ENCODE data around the gene ATAD3A.
A peak's percentile ranks its signal among the peaks of the same experiment; 100 is the strongest.

Gene ATAD3A

GRCh38 chr1:1537626-1538250 is 25.8 kb downstream of the ATAD3A start:
- H3K4me1 Mint-ChIP-seq (ENCODE audit: low read depth), result no peaks in the 10 kb centered on the region
- H3K4me3 Mint-ChIP-seq, result no peak overlapping the region
- H3K27me3 Mint-ChIP-seq (ENCODE audit: low read depth), result no peaks in the 10 kb centered on the region
- H3K36me3 Mint-ChIP-seq (ENCODE audit: low read depth), result peaks cover 7% of the 10 kb centered on the region
- H3K27ac Mint-ChIP-seq, result no peak overlapping the region
- no peaks in the 10 kb centered on the region for H3K9me3 Mint-ChIP-seq

GRCh38 chr1:1538334-1538733 is 26.4 kb downstream of the ATAD3A start:
- no peaks in the 10 kb centered on the region for H3K4me1 Mint-ChIP-seq (ENCODE audit: low read depth)
- H3K36me3 Mint-ChIP-seq (ENCODE audit: low read depth), result peaks cover 7% of the 10 kb centered on the region
- no peaks in the 10 kb centered on the region for H3K9me3 Mint-ChIP-seq
- no peaks in the 10 kb centered on the region for H3K27me3 Mint-ChIP-seq (ENCODE audit: low read depth)
- no peak overlapping the region for H3K27ac Mint-ChIP-seq
- H3K4me3 Mint-ChIP-seq, result peak overlapping the region; percentile 14

- Mint-ChIP-seq H3K36me3 (ENCODE audit: low read depth) (peaks cover 7% of the 10 kb centered on the region), H3K4me1 (ENCODE audit: low read depth) (no peaks in the 10 kb centered on the region), H3K27ac (no peak overlapping the region), H3K9me3 (no peaks in the 10 kb centered on the region), H3K27me3 (ENCODE audit: low read depth) (no peaks in the 10 kb centered on the region), H3K4me3 (no peak overlapping the region)
Measured at GRCh38 chr1:1538989-1539309, 27.0 kb downstream of the ATAD3A start.

GRCh38 chr1:1539310-1540089 is 27.5 kb downstream of the ATAD3A start:
- Mint-ChIP-seq H3K9me3 (no peaks in the 10 kb centered on the region), H3K4me1 (ENCODE audit: low read depth) (no peaks in the 10 kb centered on the region), H3K27me3 (ENCODE audit: low read depth) (no peaks in the 10 kb centered on the region), H3K36me3 (ENCODE audit: low read depth) (peaks cover 7% of the 10 kb centered on the region), H3K4me3 (no peak overlapping the region), H3K27ac (no peak overlapping the region)

DNA sequence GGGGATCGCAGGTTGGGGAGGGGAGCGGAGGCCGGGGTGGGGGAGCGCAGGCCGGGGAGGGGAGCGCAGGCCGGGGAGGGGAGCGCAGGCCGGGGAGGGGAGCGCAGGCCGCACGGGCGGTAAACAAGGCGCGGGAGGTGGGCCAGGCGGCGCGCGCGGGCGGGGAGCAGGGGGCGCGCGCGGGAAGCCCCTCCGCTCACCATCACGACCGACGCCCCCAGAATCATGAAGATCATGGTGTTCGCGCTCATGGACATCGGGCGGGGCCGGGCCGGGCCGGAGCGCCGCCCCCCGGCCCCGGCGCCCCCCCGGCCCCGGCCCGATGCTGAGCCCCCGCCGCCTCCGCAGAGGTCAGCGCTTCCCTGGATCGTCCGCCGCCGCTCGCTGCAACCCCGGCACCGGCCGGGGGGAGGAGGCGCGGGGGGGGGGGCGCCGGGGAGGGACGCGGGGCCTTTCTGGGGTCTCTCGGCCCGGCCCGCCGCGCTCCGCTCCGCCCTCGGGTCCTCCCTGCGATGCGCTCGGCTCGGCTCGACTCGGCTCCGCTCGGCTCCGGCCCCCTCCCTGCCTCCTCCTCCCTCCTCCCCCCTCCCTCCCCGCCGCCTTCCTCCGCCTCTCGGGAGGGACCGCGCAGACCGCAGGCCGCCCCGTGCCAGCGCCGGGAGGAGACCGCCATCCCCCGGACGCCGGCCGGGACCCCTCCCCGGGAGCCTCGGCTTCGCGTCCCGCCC is 28.3 kb downstream of the ATAD3A start, which contains the start of gene TMEM240:
TSS of gene TMEM240 (minus strand) at position 535 of the 728 bp plus-strand sequence. CDS start at position 257, 278 bp downstream.
- H3K9me3 Mint-ChIP-seq, result no peaks in the 10 kb centered on the region
- H3K36me3 Mint-ChIP-seq (ENCODE audit: low read depth), result peaks cover 9% of the 10 kb centered on the region
- no peak within 1 kb of the TSS for H3K4me3 Mint-ChIP-seq
- no peaks in the 10 kb centered on the region for H3K27me3 Mint-ChIP-seq (ENCODE audit: low read depth)
- H3K27ac Mint-ChIP-seq, result no peak within 1 kb of the TSS
- H3K4me1 Mint-ChIP-seq (ENCODE audit: low read depth), result no peaks in the 10 kb centered on the region

DNA sequence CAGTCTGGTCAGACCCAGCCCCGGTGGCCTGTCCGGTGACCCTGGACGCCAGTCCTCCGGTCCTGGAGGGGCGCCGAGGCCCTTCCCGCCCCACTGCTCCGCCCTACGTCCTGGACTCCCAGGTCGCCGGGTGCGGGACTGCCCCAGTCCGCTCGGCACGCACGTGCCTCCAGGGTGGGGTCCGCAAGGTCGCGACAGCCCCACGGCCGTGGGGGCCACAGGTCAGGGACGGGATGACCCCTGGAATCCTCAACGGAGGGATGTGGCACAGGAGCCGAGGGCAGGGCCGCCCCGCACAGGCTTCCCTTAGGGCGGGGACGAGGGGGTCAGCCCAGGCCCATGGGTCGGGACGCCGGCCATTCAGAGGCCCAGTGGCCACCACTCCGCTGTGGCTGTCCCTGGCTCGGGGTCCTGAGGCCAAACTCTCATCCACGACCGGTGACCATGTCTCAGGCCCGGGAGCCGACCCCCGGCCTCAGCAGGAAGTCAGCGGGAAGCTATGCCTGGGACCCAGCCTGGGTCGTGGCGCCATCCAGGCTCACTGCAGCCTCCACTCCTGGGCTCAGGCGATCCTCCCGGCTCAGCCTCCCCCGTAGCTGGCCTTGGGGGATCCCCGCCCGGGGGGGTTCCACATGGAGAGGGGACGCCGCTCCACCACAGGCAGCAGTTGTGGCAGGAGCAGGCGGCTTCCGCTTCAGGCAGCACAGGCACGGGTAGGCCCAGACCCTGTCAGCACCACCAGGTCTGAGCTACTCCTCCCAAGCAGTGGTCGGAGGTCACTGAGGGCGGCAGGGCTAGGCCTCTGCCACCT is 29.1 kb downstream of the ATAD3A start:
- H3K36me3 Mint-ChIP-seq (ENCODE audit: low read depth), result peaks cover 11% of the 10 kb centered on the region
- no peaks in the 10 kb centered on the region for H3K4me1 Mint-ChIP-seq (ENCODE audit: low read depth)
- no peak overlapping the region for H3K4me3 Mint-ChIP-seq
- no peaks in the 10 kb centered on the region for H3K27me3 Mint-ChIP-seq (ENCODE audit: low read depth)
- no peaks in the 10 kb centered on the region for H3K9me3 Mint-ChIP-seq
- no peak overlapping the region for H3K27ac Mint-ChIP-seq

DNA sequence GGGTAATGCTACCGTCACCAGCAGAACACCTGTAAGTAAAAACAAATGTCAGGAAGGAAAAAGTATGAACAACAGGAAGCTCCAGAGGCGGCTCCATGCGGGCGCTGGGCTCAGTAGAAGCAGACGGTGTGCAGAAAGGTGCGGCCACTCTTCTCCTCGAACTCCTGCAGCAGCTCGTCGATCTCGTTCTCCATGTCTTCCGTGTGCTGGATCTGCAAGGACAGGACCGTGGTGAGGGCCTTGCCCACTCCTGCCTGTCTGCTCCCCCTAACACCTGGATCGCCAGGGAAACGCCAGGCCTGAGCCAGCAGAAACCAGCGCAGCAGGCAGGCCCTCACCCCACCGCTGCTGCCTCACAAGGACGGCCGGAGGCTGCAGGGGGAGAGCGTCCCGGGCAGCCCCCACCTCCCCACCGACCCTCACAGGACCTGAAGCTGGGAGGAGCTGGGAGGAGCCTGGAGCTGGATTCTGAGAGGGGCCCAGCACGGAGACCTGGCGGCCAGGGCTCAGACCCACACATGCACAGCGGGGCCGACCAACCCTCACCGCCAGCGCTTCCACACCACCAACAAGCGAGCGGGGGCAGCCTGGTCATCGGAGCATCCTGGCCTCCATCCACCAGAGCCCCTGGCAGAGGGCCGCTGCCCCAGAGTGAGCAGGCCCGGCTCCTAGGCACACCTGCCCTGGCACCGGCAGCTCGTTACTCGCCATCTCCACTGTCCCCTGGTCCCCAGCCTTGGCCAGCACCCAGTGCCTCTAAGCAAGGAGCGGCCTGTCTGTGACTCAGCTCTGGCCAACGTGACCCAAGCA is 30.2 kb downstream of the ATAD3A start:
- H3K27me3 Mint-ChIP-seq (ENCODE audit: low read depth), result no peaks in the 10 kb centered on the region
- H3K4me3 Mint-ChIP-seq, result no peak overlapping the region
- peaks cover 11% of the 10 kb centered on the region for H3K36me3 Mint-ChIP-seq (ENCODE audit: low read depth)
- no peak overlapping the region for H3K27ac Mint-ChIP-seq
- no peaks in the 10 kb centered on the region for H3K4me1 Mint-ChIP-seq (ENCODE audit: low read depth)
- H3K9me3 Mint-ChIP-seq, result no peaks in the 10 kb centered on the region

GRCh38 chr1:1542766-1543705 is 31.1 kb downstream of the ATAD3A start:
- H3K36me3 Mint-ChIP-seq (ENCODE audit: low read depth), result peaks cover 11% of the 10 kb centered on the region
- no peak overlapping the region for H3K4me3 Mint-ChIP-seq
- no peak overlapping the region for H3K27ac Mint-ChIP-seq
- no peaks in the 10 kb centered on the region for H3K4me1 Mint-ChIP-seq (ENCODE audit: low read depth)
- no peaks in the 10 kb centered on the region for H3K27me3 Mint-ChIP-seq (ENCODE audit: low read depth)
- H3K9me3 Mint-ChIP-seq, result no peaks in the 10 kb centered on the region

- H3K9me3 Mint-ChIP-seq, result no peaks in the 10 kb centered on the region
- H3K4me1 Mint-ChIP-seq (ENCODE audit: low read depth), result no peaks in the 10 kb centered on the region
- no peak overlapping the region for H3K27ac Mint-ChIP-seq
- H3K27me3 Mint-ChIP-seq (ENCODE audit: low read depth), result no peaks in the 10 kb centered on the region
- H3K36me3 Mint-ChIP-seq (ENCODE audit: low read depth), result peaks cover 11% of the 10 kb centered on the region
- H3K4me3 Mint-ChIP-seq, result no peak overlapping the region
Measured at GRCh38 chr1:1543706-1544099, 31.7 kb downstream of the ATAD3A start.

DNA sequence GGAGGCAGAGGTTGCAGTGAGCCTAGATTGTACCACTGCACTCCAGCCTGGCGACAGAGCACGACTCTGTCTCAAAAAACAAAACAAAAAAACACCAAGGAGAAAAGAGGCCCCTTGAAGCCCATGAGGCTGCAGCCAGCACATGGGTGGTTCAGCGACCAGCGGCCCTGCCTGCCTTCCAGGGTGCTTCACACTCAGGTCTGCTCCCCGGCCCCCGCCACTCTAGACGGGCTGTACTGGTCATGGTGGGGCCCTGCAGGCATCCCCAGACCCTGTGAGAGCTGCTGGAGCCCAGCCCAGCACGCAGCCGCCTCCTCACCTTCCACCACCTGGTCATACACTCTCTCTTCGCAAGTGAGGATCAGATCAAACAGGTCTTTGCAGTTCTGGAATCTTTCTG is 32.6 kb downstream of the ATAD3A start:
- Mint-ChIP-seq H3K27me3 (ENCODE audit: low read depth) (no peaks in the 10 kb centered on the region), H3K9me3 (no peaks in the 10 kb centered on the region), H3K27ac (no peak overlapping the region), H3K4me3 (no peak overlapping the region), H3K36me3 (ENCODE audit: low read depth) (peaks cover 11% of the 10 kb centered on the region), H3K4me1 (ENCODE audit: low read depth) (no peaks in the 10 kb centered on the region)

GRCh38 chr1:1545946-1546737 is 34.2 kb downstream of the ATAD3A start:
- Mint-ChIP-seq H3K27me3 (ENCODE audit: low read depth) (no peaks in the 10 kb centered on the region), H3K27ac (no peak overlapping the region), H3K9me3 (no peaks in the 10 kb centered on the region), H3K36me3 (ENCODE audit: low read depth) (peaks cover 11% of the 10 kb centered on the region), H3K4me3 (no peak overlapping the region), H3K4me1 (ENCODE audit: low read depth) (no peaks in the 10 kb centered on the region)

DNA sequence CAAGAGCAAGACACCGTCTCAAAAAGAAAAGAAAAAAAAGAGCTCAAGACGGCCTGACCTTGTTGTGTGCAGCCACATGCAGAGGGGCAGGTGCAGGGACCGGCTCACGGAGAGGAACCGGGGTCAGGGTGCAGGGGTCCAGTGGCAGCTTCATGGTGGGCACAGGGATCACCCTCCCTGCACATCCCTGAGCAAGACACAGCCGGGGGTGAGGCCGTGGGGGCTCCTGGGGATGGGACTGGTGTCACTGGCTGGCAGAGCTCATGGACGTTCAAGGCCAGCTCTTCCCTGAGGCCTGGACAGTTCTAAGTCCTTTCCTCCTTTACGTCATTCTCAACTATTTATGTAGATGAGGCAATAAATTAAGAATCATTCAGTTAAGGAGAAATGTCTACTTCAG is 35.0 kb downstream of the ATAD3A start:
- H3K4me3 Mint-ChIP-seq, result no peak overlapping the region
- H3K27ac Mint-ChIP-seq, result no peak overlapping the region
- H3K4me1 Mint-ChIP-seq (ENCODE audit: low read depth), result no peaks in the 10 kb centered on the region
- no peaks in the 10 kb centered on the region for H3K9me3 Mint-ChIP-seq
- H3K36me3 Mint-ChIP-seq (ENCODE audit: low read depth), result peaks cover 5% of the 10 kb centered on the region
- no peaks in the 10 kb centered on the region for H3K27me3 Mint-ChIP-seq (ENCODE audit: low read depth)
